Breast epithelium (tissue), 3 donors: Measurements from ENCODE around the gene STARD9.

ENCODE experiments used
- POLR2A ChIP-seq: fragments of 450-650 bp; IDR thresholded peaks from one replicate; pipeline ENCODE4 v1.6.1; 2016; ENCODE audit warnings: antibody characterized with exemption, mild to moderate bottlenecking, moderate library complexity
- TF ChIP-seq, protein P1 (sequence below), 3 donors: fragments of 450-650 bp; IDR thresholded peaks; one replicate each; pipeline ENCODE4 v1.5.1; 2016 to 2017; ENCODE audit warnings: antibody characterized with exemption in 3 of 3, mild to moderate bottlenecking in 3 of 3, moderate library complexity in 3 of 3

DNA sequence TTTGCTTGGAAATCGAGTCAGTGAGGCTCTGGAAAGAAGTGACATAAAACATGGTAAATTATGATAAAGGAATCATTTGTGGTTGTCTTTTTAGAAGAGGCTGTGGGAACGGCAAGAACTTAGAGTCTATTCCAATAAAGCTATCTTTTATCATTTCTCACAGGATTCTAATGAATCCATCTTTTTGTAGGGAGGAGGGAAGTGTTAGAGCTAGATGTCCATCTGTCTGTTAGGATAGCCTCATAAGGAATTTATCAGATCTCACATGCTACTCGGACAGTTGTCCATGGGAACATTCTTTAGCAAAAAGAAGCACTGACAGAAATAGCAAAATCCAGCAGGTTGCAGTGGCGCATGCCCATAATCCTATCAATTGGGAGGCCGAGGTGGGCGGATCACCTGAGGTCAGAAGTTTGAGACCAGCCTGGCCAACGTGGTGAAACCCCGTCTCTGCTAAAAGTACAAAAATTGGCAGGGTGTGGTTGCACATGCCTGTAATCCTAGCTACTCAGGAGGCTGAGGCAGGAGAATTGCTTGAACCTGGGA lies 37.0 kb downstream of the STARD9 start:
- TF ChIP-seq, protein P1, sequence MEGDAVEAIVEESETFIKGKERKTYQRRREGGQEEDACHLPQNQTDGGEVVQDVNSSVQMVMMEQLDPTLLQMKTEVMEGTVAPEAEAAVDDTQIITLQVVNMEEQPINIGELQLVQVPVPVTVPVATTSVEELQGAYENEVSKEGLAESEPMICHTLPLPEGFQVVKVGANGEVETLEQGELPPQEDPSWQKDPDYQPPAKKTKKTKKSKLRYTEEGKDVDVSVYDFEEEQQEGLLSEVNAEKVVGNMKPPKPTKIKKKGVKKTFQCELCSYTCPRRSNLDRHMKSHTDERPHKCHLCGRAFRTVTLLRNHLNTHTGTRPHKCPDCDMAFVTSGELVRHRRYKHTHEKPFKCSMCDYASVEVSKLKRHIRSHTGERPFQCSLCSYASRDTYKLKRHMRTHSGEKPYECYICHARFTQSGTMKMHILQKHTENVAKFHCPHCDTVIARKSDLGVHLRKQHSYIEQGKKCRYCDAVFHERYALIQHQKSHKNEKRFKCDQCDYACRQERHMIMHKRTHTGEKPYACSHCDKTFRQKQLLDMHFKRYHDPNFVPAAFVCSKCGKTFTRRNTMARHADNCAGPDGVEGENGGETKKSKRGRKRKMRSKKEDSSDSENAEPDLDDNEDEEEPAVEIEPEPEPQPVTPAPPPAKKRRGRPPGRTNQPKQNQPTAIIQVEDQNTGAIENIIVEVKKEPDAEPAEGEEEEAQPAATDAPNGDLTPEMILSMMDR (IDR thresholded peaks at IDR 0.05), result no peak
- no peak for TF ChIP-seq POLR2A
